Ishikawa (cell line): Measurements from ENCODE around the gene SRGAP1.
A peak's percentile ranks its signal among the peaks of the same experiment; 100 is the strongest.

ENCODE experiments used
- CEBPB ChIP-seq: IDR thresholded peaks from 2 replicates; pipeline ENCODE4 v1.6.1; 2012
- CREB1 ChIP-seq: IDR thresholded peaks from 2 replicates; pipeline ENCODE4 v1.6.1; 2012; ENCODE audit warnings: low read depth
- EGR1 ChIP-seq: IDR thresholded peaks from 2 replicates; pipeline ENCODE4 v1.6.1; 2012
- EP300 ChIP-seq: IDR thresholded peaks from 2 replicates; pipeline ENCODE4 v1.6.1; 2012; ENCODE audit warnings: borderline replicate concordance
- NFIC ChIP-seq: IDR thresholded peaks from 2 replicates; pipeline ENCODE4 v1.6.1; 2012
- RAD21 ChIP-seq: IDR thresholded peaks from 2 replicates; pipeline ENCODE4 v1.6.1; 2012; ENCODE audit warnings: low read depth
- REST ChIP-seq: IDR thresholded peaks from 2 replicates; pipeline ENCODE4 v1.6.1; 2012; ENCODE audit warnings: low read depth, mild to moderate bottlenecking
- TAF1 ChIP-seq: IDR thresholded peaks from 2 replicates; pipeline ENCODE4 v1.6.1; 2012; ENCODE audit warnings: low read depth, mild to moderate bottlenecking
- TEAD4 ChIP-seq: IDR thresholded peaks from 2 replicates; pipeline ENCODE4 v1.6.1; 2012
- YY1 ChIP-seq: IDR thresholded peaks from 2 replicates; pipeline ENCODE4 v1.6.1; 2012; ENCODE audit warnings: low read depth
- ZBTB7A ChIP-seq: IDR thresholded peaks from 2 replicates; pipeline ENCODE4 v1.6.1; 2012; ENCODE audit warnings: low read depth

- peak; percentile 21; the same call in 1 of the 2 replicates for TF ChIP-seq EP300
- TF ChIP-seq ZBTB7A, result no peak
- TF ChIP-seq CREB1, result no peak
- 0 out of 2 replicates have a peak, but pooled peaks have one; percentile 51 for TF ChIP-seq YY1
- no peak for TF ChIP-seq TEAD4
- no peak for TF ChIP-seq CEBPB
- no peak for TF ChIP-seq REST
- 0 out of 2 replicates have a peak, but pooled peaks have one; percentile 40 for TF ChIP-seq NFIC
- TF ChIP-seq RAD21, result peak; percentile 38; the same call in 1 of the 2 replicates
- no peak for TF ChIP-seq TAF1
- TF ChIP-seq EGR1, result no peak
Measured at GRCh38 chr12:64142382-64142781, 297.9 kb downstream of the SRGAP1 start.
